GM18498 (cell line): ENCODE data around the gene SYT11.

Source experiments
- ATAC-seq: cut with Tn5 transposase; IDR thresholded peaks from one replicate; pipeline ENCODE4 v1.9.1; 2021; ENCODE audit warnings: mild to moderate bottlenecking, moderate library complexity; ENCODE audit not compliant: unreplicated experiment

The SYT11 gene

DNA sequence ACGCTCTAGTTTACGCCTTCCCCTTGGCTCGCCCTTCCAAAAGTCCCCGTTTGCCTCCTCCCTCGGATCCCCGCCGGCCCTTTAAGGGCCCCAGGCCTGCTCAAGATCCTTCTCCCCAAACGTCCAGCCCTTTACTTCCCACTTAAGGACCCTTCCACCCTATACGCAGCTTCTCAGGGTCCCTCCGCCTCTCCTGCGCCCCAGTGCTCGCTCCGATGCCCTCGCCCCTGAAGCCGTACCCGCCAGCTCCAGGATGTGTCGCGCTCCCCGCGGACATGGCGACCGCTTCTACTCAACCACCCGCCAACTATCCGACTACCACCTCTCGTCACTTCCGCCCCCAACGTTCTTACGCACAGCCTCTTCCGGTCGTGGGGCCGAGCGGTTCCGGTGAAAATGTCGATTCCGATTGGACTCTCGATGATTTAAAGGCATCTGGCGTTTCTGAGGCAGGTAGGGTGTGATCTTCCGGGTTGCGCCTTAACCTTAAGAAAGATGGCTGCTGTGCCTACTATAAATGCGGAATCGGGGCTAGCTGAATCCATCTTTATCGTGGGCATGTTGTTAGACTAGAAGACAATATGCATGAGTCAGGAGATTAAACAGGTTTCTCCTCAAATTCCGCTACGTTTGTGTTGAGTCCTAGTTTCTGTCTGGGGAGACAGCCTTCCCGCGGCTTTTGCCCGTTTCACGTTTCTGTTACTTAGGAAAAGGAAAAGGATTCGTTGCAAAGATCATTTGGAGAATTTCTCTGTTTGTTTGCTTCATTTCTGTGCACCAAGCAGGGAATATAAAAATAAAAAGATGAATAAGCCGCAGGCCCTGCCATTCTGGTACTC, 74.9 kb downstream of the SYT11 start, which contains the start of gene KHDC4:
Gene KHDC4 (minus strand): TSS at position 317 of the 839 bp plus-strand sequence. CDS start 40 bp downstream, at position 277.
- peak; percentile 89 for ATAC-seq
